ENCODE measurements around the gene CBLL2. TPM values are rescaled to one million over a fixed set of nuclear protein-coding genes. Genes with fewer than 3 reads are reported as not detected.

The CBLL2 gene
- total RNA-seq, 1 experiment from 2014 or later = not detected

DNA sequence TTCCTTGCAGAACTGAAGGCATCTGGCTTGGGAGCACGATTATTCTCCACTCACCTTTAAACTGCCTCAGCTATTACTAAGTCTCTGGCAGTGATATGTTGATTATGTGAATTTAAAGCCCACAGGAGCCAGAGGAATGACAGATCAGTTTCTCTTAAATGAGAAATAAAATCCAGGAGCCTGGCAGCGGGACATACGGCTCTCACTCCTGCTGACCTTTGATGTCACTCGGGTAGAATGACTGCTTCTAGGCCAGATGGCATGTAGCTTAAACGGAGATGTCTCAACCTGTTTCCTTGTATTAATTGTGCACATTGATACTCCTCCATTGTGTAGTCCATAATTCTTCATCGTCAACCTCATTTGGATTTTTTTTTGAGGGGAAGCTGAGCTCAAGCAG lies 4.0 kb upstream of the CBLL2 start:
- BruUV-seq (replicated peaks) = no TSS peak
- DNase-seq (ENCODE audit: low read depth, low spot score) (no peak), ATAC-seq (no peak)
- Histone ChIP-seq H3K27me3 (ENCODE audit: insufficient read depth, low read length) (no peaks in the 10 kb centered on the region), H3K9me2 (ENCODE audit: insufficient read depth) (no peaks in the 10 kb centered on the region), H3K79me2 (ENCODE audit: insufficient read depth, low read length) (no peaks in the 10 kb centered on the region), H3K27ac (ENCODE audit: low read depth, low read length) (no peak overlapping the region), H3K9ac (ENCODE audit: low read length) (no peak overlapping the region), H3K4me2 (ENCODE audit: low read length) (no peak overlapping the region), H4K20me1 (ENCODE audit: insufficient read depth) (no peaks in the 10 kb centered on the region), H3K4me3 (replicated peaks in 1 of 2; ENCODE audit: low read depth in 1 of 2, low read length in 2 of 2) (no peak overlapping the region), H3K36me3 (ENCODE audit: control insufficient read depth in 1 of 2, insufficient read depth in 2 of 2, low read length in 2 of 2) (no peaks in the 10 kb centered on the region), H3K4me1 (ENCODE audit: control insufficient read depth in 1 of 2, insufficient read depth in 2 of 2, low read length in 2 of 2) (no peaks in the 10 kb centered on the region), H2AFZ (ENCODE audit: low read depth, low read length, poor library complexity, severe bottlenecking) (no peak overlapping the region), H3K9me3 (ENCODE audit: control insufficient read depth in 1 of 2, insufficient read depth in 1 of 2, low read depth in 1 of 2, low read length in 2 of 2) (no peaks in the 10 kb centered on the region)
- ChIA-PET RAD21 (ENCODE audit: low non-redundant PET in 1 of 2, low total read pairs in 2 of 2, uncharacterized antibody in 2 of 2, unreplicated experiment in 2 of 2) (no interaction called here), POLR2A (no interaction called here), CTCF (no interaction called here)
- no peak for TF ChIP-seq SRF (IDR thresholded peaks at IDR 0.05; ENCODE audit: low read depth)
- intact Hi-C loops (cut with micrococcal nuclease) = no loop called here

DNA sequence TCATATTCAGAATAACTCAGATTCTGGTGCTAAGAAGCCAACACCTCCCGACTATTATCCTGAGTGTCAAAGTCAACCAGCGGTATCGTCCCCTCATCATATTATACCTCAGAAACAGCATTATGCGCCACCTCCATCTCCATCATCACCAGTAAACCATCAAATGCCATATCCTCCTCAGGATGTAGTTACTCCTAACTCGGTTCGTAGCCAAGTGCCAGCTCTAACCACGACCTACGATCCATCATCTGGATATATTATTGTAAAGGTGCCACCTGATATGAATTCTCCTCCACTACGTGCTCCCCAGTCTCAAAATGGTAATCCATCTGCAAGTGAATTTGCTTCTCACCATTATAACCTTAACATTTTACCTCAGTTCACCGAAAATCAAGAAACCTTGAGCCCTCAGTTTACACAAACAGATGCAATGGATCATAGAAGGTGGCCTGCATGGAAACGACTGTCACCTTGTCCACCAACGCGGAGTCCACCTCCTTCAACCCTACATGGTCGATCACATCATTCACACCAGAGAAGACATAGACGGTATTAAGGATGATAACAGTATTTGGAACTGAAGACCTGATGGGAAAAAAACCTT lies 1.1 kb downstream of the CBLL2 start:
- H3K79me2 ChIP-seq (ENCODE audit: insufficient read depth, low read length) = no peaks in the 10 kb centered on the region
- POLR2A ChIA-PET = no interaction called here
- H3K36me3 ChIP-seq (ENCODE audit: control insufficient read depth in 1 of 2, insufficient read depth in 2 of 2, low read length in 2 of 2) = no peaks in the 10 kb centered on the region
- no peak overlapping the region for H3K9ac ChIP-seq (ENCODE audit: low read length)
- H3K27ac ChIP-seq (ENCODE audit: low read depth, low read length) = no peak overlapping the region
- RAD21 ChIA-PET (ENCODE audit: low non-redundant PET in 1 of 2, low total read pairs in 2 of 2, uncharacterized antibody in 2 of 2, unreplicated experiment in 2 of 2) = no interaction called here
- H4K20me1 ChIP-seq (ENCODE audit: insufficient read depth) = no peaks in the 10 kb centered on the region
- DNase-seq (ENCODE audit: low read depth, low spot score) (no peak), ATAC-seq (no peak)
- H3K4me2 ChIP-seq (ENCODE audit: low read length) = no peak overlapping the region
- H3K4me3 ChIP-seq (replicated peaks in 1 of 2; ENCODE audit: low read depth in 1 of 2, low read length in 2 of 2) = no peak overlapping the region
- CTCF ChIA-PET = no interaction called here
- no TSS peak for BruUV-seq (replicated peaks)
- no peaks in the 10 kb centered on the region for H3K9me3 ChIP-seq (ENCODE audit: control insufficient read depth in 1 of 2, insufficient read depth in 1 of 2, low read depth in 1 of 2, low read length in 2 of 2)
- intact Hi-C loops (cut with micrococcal nuclease) = no loop called here
- no peaks in the 10 kb centered on the region for H3K27me3 ChIP-seq (ENCODE audit: insufficient read depth, low read length)
- no peaks in the 10 kb centered on the region for H3K4me1 ChIP-seq (ENCODE audit: control insufficient read depth in 1 of 2, insufficient read depth in 2 of 2, low read length in 2 of 2)
- no peak overlapping the region for H2AFZ ChIP-seq (ENCODE audit: low read depth, low read length, poor library complexity, severe bottlenecking)
- H3K9me2 ChIP-seq (ENCODE audit: insufficient read depth) = no peaks in the 10 kb centered on the region
- TF ChIP-seq, protein P1, sequence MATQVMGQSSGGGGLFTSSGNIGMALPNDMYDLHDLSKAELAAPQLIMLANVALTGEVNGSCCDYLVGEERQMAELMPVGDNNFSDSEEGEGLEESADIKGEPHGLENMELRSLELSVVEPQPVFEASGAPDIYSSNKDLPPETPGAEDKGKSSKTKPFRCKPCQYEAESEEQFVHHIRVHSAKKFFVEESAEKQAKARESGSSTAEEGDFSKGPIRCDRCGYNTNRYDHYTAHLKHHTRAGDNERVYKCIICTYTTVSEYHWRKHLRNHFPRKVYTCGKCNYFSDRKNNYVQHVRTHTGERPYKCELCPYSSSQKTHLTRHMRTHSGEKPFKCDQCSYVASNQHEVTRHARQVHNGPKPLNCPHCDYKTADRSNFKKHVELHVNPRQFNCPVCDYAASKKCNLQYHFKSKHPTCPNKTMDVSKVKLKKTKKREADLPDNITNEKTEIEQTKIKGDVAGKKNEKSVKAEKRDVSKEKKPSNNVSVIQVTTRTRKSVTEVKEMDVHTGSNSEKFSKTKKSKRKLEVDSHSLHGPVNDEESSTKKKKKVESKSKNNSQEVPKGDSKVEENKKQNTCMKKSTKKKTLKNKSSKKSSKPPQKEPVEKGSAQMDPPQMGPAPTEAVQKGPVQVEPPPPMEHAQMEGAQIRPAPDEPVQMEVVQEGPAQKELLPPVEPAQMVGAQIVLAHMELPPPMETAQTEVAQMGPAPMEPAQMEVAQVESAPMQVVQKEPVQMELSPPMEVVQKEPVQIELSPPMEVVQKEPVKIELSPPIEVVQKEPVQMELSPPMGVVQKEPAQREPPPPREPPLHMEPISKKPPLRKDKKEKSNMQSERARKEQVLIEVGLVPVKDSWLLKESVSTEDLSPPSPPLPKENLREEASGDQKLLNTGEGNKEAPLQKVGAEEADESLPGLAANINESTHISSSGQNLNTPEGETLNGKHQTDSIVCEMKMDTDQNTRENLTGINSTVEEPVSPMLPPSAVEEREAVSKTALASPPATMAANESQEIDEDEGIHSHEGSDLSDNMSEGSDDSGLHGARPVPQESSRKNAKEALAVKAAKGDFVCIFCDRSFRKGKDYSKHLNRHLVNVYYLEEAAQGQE (IDR thresholded peaks at IDR 0.05; ENCODE audit: low read depth) = no peak
- no peak for TF ChIP-seq FOSL1 (IDR thresholded peaks at IDR 0.05; ENCODE audit: low read depth)
- TF ChIP-seq CEBPB (IDR thresholded peaks at IDR 0.05; ENCODE audit: low read depth) = no peak
- TF ChIP-seq, protein P2, sequence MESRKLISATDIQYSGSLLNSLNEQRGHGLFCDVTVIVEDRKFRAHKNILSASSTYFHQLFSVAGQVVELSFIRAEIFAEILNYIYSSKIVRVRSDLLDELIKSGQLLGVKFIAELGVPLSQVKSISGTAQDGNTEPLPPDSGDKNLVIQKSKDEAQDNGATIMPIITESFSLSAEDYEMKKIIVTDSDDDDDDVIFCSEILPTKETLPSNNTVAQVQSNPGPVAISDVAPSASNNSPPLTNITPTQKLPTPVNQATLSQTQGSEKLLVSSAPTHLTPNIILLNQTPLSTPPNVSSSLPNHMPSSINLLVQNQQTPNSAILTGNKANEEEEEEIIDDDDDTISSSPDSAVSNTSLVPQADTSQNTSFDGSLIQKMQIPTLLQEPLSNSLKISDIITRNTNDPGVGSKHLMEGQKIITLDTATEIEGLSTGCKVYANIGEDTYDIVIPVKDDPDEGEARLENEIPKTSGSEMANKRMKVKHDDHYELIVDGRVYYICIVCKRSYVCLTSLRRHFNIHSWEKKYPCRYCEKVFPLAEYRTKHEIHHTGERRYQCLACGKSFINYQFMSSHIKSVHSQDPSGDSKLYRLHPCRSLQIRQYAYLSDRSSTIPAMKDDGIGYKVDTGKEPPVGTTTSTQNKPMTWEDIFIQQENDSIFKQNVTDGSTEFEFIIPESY (IDR thresholded peaks at IDR 0.05; ENCODE audit: extremely low read depth, insufficient replicate concordance, low read length) = no peak
- TF ChIP-seq SP1 (IDR thresholded peaks at IDR 0.05; ENCODE audit: low read depth) = no peak
- no peak for TF ChIP-seq SIN3A (IDR thresholded peaks at IDR 0.05; ENCODE audit: low read depth)
- no peak for TF ChIP-seq ZFX (IDR thresholded peaks at IDR 0.05)
- no peak for TF ChIP-seq POLR2AphosphoS5 (IDR thresholded peaks at IDR 0.05; ENCODE audit: low read depth, low read length)
- no peak for TF ChIP-seq ELF1 (IDR thresholded peaks at IDR 0.05; ENCODE audit: borderline replicate concordance, low read depth)
- TF ChIP-seq, protein P3, sequence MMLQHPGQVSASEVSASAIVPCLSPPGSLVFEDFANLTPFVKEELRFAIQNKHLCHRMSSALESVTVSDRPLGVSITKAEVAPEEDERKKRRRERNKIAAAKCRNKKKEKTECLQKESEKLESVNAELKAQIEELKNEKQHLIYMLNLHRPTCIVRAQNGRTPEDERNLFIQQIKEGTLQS (IDR thresholded peaks at IDR 0.05) = no peak
- TF ChIP-seq EGR1 (IDR thresholded peaks at IDR 0.05; ENCODE audit: low read depth) = no peak
- TF ChIP-seq, protein P4, sequence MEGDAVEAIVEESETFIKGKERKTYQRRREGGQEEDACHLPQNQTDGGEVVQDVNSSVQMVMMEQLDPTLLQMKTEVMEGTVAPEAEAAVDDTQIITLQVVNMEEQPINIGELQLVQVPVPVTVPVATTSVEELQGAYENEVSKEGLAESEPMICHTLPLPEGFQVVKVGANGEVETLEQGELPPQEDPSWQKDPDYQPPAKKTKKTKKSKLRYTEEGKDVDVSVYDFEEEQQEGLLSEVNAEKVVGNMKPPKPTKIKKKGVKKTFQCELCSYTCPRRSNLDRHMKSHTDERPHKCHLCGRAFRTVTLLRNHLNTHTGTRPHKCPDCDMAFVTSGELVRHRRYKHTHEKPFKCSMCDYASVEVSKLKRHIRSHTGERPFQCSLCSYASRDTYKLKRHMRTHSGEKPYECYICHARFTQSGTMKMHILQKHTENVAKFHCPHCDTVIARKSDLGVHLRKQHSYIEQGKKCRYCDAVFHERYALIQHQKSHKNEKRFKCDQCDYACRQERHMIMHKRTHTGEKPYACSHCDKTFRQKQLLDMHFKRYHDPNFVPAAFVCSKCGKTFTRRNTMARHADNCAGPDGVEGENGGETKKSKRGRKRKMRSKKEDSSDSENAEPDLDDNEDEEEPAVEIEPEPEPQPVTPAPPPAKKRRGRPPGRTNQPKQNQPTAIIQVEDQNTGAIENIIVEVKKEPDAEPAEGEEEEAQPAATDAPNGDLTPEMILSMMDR (IDR thresholded peaks at IDR 0.05 in 2 of 3, conservative IDR thresholded peaks at IDR 0.05 in 1 of 3; ENCODE audit: borderline replicate concordance in 1 of 3, insufficient read depth in 1 of 3, low read depth in 2 of 3, low read length in 2 of 3) = no peak
- TF ChIP-seq SRF (IDR thresholded peaks at IDR 0.05; ENCODE audit: low read depth) = no peak

Measured in HCT116 (cell line).